ENCODE results near the gene MLC1. TPM values are rescaled to one million over a fixed set of nuclear protein-coding genes. Genes with fewer than 3 reads are reported as not detected.

The MLC1 gene
- total RNA-seq, 1 donor from 2014 or later, result 0.50 TPM

DNA sequence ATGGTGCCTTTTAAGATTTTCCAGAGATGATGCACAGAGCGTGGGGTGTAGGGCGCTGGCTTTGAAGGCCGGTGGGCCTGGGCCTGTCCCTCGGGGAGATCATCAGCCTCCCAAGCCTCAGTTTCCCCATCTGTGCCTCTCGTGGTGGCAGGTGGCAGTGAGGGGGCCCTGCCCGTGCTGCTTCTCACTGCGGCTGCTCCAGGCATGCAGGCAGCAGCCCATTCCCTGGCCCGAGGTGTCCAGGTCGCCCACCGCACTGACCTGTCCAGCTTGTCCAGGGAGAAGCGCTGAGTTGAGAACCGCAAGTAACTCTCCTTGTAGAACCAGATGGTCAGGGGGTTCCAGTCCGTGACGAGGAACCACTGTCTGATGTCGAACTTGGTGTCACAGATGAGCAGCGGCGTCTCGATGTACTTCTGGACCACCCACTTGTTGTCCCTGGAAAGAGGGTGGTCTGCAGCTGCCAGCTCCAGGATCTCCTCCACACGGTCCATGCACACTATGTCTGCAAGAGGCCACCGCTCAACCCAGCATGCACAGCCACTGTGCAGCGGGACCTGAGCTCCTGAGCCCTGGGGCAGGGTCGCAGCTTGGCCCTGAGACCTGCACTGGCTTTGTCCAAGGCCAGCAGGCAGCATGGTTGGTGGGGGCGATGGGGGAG, 52.2 kb downstream of the MLC1 start:
- Mint-ChIP-seq H3K4me3 (ENCODE audit: unreplicated experiment) (no peak overlapping the region), H3K9me3 (ENCODE audit: low read depth) (peaks cover 5% of the 10 kb centered on the region), H3K4me1 (ENCODE audit: low read depth) (no peaks in the 10 kb centered on the region), H3K36me3 (ENCODE audit: low read depth) (no peaks in the 10 kb centered on the region), H3K27ac (ENCODE audit: unreplicated experiment) (no peak overlapping the region), H3K27me3 (ENCODE audit: low read depth) (no peaks in the 10 kb centered on the region)
- DNase-seq (ENCODE audit: low spot score), result no peak
- TF ChIP-seq, protein P1, sequence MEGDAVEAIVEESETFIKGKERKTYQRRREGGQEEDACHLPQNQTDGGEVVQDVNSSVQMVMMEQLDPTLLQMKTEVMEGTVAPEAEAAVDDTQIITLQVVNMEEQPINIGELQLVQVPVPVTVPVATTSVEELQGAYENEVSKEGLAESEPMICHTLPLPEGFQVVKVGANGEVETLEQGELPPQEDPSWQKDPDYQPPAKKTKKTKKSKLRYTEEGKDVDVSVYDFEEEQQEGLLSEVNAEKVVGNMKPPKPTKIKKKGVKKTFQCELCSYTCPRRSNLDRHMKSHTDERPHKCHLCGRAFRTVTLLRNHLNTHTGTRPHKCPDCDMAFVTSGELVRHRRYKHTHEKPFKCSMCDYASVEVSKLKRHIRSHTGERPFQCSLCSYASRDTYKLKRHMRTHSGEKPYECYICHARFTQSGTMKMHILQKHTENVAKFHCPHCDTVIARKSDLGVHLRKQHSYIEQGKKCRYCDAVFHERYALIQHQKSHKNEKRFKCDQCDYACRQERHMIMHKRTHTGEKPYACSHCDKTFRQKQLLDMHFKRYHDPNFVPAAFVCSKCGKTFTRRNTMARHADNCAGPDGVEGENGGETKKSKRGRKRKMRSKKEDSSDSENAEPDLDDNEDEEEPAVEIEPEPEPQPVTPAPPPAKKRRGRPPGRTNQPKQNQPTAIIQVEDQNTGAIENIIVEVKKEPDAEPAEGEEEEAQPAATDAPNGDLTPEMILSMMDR (IDR thresholded peaks at IDR 0.05), result no peak

DNA sequence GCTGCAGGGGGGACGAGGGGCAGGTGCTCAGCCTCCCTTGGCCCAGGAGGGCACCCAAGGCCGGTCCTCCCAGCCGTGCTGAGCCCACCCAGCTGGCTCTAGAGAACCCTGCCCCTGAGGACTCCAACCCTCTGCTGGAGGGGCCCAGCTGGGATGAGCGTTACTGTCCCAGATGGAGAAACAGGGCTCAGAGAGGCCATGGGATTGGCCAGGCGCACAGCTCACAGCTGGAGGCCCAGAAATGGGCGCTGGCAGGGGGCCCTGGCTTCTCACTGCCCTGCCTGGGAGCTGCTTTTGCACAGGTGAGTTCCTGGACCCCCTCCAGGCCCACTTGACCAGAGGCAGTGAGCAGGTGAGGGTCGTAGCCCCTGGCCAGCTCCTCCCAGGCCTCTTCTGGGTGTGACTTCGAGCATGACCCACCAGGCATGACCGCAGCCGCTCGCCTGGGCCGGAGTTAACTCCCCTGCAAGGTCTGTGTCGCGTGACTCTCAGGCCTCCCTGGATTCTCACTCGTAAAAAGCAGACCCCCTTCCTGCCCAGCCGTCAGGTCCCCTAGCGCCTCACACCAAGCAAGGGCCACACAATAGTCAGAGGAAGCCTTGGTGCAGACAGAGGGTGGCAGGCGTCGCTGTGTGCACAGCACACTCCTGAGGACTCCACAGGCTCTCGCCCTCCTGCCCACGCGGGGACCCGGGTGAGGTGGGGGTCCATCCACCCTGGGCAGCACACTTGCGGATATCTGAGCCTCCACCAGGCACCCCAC, 52.9 kb downstream of the MLC1 start:
- Mint-ChIP-seq H3K27me3 (ENCODE audit: low read depth) (peaks cover 2% of the 10 kb centered on the region), H3K9me3 (ENCODE audit: low read depth) (no peaks in the 10 kb centered on the region), H3K27ac (ENCODE audit: unreplicated experiment) (no peak overlapping the region), H3K36me3 (ENCODE audit: low read depth) (no peaks in the 10 kb centered on the region), H3K4me1 (ENCODE audit: low read depth) (peaks cover 6% of the 10 kb centered on the region), H3K4me3 (ENCODE audit: unreplicated experiment) (no peak overlapping the region)
- TF ChIP-seq, protein P1 (IDR thresholded peaks at IDR 0.05), result no peak
- no peak for DNase-seq (ENCODE audit: low spot score)

DNA sequence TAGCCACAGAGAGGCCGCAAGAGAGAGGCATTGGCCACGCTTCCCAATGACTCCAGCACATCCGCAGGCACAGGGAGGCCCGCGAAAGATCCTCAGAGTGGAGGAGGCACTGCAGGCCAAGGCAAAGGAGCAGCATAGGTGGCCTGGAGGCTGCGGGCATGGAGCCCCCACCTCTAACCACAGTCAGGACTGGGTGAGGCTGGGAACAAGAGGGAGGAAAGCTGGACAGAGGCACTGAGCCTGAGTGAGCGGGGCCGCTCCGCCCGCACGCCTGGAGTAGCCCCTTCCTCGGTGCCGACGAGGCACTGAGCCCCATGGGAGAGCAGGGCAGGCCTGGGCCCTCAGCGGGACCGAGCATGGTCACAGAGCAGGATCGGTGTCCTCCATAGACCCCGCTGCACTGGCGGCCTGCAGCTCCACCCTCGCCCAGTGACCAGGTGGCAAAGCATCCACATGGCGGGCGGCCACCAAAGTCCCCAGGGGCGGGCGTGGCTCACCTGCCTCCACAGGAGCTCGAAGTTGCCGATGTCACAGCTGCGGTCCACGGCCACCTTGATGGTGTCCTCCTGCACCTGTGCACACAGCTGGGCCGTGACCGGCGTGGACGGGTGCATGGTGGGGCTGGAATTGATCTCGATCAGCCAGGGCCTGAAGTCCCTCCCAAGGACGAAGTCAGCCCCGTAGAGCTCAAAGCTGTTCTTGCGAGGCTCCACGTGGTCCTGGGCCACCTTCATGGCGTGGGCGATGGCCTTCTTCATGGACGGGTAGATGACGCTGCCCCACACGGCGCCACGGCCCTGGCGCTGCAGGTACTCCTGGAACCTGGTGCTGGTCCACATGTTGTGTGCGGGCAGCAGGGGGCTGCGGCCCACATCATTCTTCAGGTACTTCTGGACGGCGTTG, 53.8 kb downstream of the MLC1 start:
- Mint-ChIP-seq H3K4me3 (ENCODE audit: unreplicated experiment) (no peak overlapping the region), H3K27ac (ENCODE audit: unreplicated experiment) (no peak overlapping the region), H3K4me1 (ENCODE audit: low read depth) (peaks cover 6% of the 10 kb centered on the region), H3K27me3 (ENCODE audit: low read depth) (peaks cover 2% of the 10 kb centered on the region), H3K9me3 (ENCODE audit: low read depth) (no peaks in the 10 kb centered on the region), H3K36me3 (ENCODE audit: low read depth) (no peaks in the 10 kb centered on the region)
- DNase-seq (ENCODE audit: low spot score), result peak; percentile 91
- TF ChIP-seq, protein P1 (IDR thresholded peaks at IDR 0.05), result no peak

DNA sequence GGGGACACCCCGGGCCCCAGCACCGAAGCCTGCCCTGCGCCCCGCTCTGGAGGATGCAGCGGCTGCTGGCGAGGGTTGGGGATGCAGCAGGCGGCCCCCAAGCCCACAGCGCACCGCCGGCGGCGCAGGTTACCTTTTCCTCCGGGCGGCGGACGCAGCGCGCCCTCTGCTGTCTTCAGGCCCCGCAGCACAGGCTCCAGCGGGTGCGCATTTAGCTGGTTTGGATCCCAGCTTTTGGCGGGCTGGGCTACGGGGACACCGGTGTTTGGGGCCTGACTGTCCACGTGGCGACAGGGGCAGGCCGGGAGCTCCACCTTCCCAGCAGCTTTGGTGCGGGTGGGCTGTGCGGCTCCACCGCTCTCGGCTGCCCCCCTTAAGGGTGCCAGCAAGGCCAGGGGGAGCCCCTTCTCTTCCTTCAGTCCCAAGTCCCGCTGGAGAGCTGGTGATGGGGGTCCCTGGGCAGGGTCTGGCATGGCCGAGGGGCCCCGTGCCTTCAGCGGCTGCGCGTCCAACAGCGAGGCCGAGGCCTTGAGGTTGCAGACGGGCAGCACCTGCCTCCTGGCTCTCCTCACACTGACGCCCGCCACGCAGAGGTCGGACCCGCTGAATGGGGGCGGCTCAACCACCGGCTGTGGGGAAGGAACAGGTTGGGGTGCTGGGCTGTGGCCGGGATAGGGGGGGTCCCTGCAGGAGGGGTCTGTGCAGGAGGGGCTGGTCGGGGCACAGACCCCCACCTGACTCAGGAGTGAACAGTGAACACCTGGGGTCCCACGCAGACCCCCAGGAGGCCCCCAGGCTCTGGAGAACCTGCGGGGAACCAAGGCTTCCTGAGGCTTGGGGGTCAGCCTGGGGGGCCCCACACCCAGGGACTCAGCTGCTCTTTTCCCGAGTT, 54.7 kb downstream of the MLC1 start:
- Mint-ChIP-seq H3K27me3 (ENCODE audit: low read depth) (peaks cover 2% of the 10 kb centered on the region), H3K36me3 (ENCODE audit: low read depth) (no peaks in the 10 kb centered on the region), H3K4me3 (ENCODE audit: unreplicated experiment) (no peak overlapping the region), H3K27ac (ENCODE audit: unreplicated experiment) (no peak overlapping the region), H3K9me3 (ENCODE audit: low read depth) (no peaks in the 10 kb centered on the region), H3K4me1 (ENCODE audit: low read depth) (peaks cover 6% of the 10 kb centered on the region)
- TF ChIP-seq, protein P1 (IDR thresholded peaks at IDR 0.05), result peak; percentile 92
- DNase-seq (ENCODE audit: low spot score), result peak; percentile 92

All from chondrocyte (in vitro differentiated cells).